ENCODE measurements around the gene POU2F3. TPM values are rescaled to one million over a fixed set of nuclear protein-coding genes. Genes with fewer than 3 reads are reported as not detected.

POU2F3 gene
- total RNA-seq (2022; extraction: Qiagen RNA extraction; ENCODE audit: low read depth), result not detected in 5 replicates

GRCh38 chr11:120239713-120240640 lies at the start of gene POU2F3:
Gene POU2F3, plus strand, starts transcription at chr11:120240140. Its CDS starts 204 bp downstream, at chr11:120240344.

DNA sequence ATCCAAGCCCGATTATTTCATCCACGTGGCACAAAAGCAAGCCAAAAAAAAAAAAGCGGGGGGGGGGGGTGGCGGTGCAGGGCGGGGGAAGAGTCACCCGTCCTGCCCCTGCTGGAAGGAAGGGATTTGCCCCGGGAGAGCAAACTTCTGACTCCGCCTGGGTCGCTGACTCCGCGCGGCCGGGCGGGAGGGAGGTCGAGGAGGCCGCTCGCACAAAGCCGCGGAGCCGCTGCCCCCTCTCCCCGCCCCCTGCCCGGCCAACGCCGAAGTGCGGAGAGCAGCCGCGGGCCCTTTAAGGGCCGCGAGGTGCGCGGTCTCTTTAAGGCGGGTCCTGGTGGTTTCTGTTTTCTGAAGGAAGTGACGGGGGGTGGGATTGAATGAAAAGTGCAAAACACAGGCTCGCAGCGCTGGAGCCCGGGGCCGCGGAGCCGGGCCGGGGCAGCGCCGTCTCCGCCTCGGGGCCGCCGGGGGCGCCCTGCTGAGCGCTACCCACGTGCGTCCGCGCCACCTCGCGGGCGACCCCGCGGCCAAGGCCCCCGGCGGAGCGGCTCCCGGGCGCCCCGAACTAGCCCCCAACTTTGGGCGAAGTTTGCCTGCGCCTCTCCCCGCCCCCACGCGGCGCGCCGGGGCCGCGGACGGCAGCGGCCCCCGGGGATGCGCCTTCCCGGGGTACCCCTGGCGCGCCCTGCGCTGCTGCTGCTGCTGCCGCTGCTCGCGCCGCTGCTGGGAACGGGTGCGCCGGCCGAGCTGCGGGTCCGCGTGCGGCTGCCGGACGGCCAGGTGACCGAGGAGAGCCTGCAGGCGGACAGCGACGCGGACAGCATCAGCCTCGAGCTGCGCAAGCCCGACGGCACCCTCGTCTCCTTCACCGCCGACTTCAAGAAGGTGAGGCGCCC lies 29.1 kb upstream of the POU2F3 start, which contains the start of gene OAF:
TSS of gene OAF (plus strand) at position 407 of the 896 bp plus-strand sequence. CDS start at position 655, 248 bp downstream.

GRCh38 chr11:120324932-120325810 lies 85.2 kb downstream of the POU2F3 start, which contains the start of gene TLCD5:
Gene TLCD5, plus strand, starts transcription at chr11:120325299. Its CDS starts 2,143 bp downstream, at chr11:120327442.

DNA sequence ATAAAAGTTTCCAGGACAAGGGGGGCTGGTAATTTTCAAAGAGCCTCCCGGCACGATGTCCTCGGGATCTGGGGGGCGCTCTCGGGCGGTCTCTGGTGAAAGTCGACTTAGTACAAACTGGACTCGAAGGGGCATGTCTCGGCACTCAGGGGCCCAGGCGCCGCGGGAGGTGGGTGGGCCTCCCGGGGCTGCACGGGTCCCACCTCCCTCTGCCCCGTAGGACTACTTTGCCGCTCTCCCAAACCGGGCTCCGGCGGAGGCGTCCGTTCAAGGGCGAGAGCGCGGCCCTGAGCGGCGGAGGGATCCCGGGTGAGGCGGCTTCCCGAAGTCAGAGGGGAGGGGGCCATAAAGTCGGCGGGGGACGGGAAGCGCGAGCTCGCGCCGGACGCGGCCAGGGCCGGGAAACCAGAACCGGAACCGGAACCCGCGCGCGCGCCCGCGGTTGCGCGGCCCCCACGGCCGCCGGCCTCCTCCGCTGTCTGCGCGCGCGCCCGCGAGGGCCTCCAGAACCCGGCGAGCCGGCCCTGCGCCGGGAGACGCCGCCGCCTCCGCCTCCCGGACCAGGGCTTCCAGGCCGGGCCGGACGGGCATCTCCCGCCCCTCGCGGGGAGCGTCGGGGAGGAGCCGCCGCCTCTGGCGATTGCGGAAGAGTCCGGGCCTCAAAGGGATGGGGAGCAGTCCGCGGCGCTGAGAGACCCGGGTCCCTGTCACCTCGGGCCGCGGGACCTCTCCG lies 96.1 kb downstream of the POU2F3 start, which contains the start of gene ARHGEF12:
TSS of gene ARHGEF12 (plus strand) at position 506 of the 733 bp plus-strand sequence. CDS start 831 bp downstream, outside the sequence.

Other genes starting within 250 kb of the POU2F3 start
- gene TRIM29, start 102.0 kb upstream of the POU2F3 start, total RNA-seq (2022; extraction: Qiagen RNA extraction; ENCODE audit: low read depth), result 5.0 to 6.7 TPM (median 5.6 TPM) in 5 replicates
- gene OAF, start 29.1 kb upstream of the POU2F3 start, total RNA-seq (2022; extraction: Qiagen RNA extraction; ENCODE audit: low read depth), result 8.6 to 12.3 TPM (median 10.2 TPM) in 5 replicates
- gene TLCD5, start 85.2 kb downstream of the POU2F3 start, total RNA-seq (2022; extraction: Qiagen RNA extraction; ENCODE audit: low read depth), result 5.7 to 7.9 TPM (median 7.6 TPM) in 5 replicates
- gene ARHGEF12, start 96.3 kb downstream of the POU2F3 start, total RNA-seq (2022; extraction: Qiagen RNA extraction; ENCODE audit: low read depth), result 14.1 to 20.6 TPM (median 19.3 TPM) in 5 replicates

Measured in A549 treated with DMSO at 1 μM for 4 hours (cell line).